T-cell (primary cell): ENCODE data around the gene FNBP1. TPM values are rescaled to one million over a fixed set of nuclear protein-coding genes. Genes with fewer than 3 reads are reported as not detected.

Experiments used
- ATAC-seq, 4 experiments: fragments of 200-7000 bp in 3 of 4; fragments of 150-1000 bp in 1 of 4; cut with Tn5 transposase; replicated peaks in 1 of 4; 1 replicate in 3 of 4; 2 replicates in 1 of 4; pipeline ENCODE4 v1.10.0; 2021; ENCODE audit warnings: moderate library complexity in 3 of 4, mild to moderate bottlenecking in 2 of 4, moderate number of reproducible peaks in 1 of 4
- CTCF ChIA-PET, 2 donors: fragments of 300-600 bp; sonication (Branson Sonifier 250); formaldehyde crosslinking; loops; one replicate each; lab custom pipeline; 2022; ENCODE audit warnings: antibody characterized with exemption in 2 of 2; lab: Charles Lee
- POLR2A ChIA-PET, 2 donors: fragments of 300-600 bp; sonication (Branson Sonifier 250); formaldehyde crosslinking; loops; one replicate each; lab custom pipeline; 2022; ENCODE audit warnings: antibody characterized with exemption in 2 of 2; lab: Charles Lee
- DNase-seq, 35 experiments: peaks; one replicate each; pipeline versions ENCODE4 v3.0.0 to v3.0.0-alpha.2; 2013 to 2023
- H3K27ac ChIP-seq: one replicate; pipeline ENCODE4 v1.5.1; 2013; ENCODE audit warnings: low read length
- H3K27me3 ChIP-seq, 2 experiments: replicated peaks in 1 of 2; 1 replicate in 1 of 2; 2 replicates in 1 of 2; pipeline versions ENCODE4 v1.6.1 to v1.7.0; 2013; ENCODE audit warnings: low read length in 1 of 2, mixed read lengths in 1 of 2; ENCODE audit not compliant: control insufficient read depth in 2 of 2, insufficient read depth in 2 of 2; ENCODE audit errors: extremely low read depth in 1 of 2
- H3K36me3 ChIP-seq, 2 donors: 1 replicate in 1 of 2; 2 replicates in 1 of 2; pipeline versions ENCODE4 v1.6.1 to v1.7.0; 2013; ENCODE audit warnings: low read length in 1 of 2; ENCODE audit not compliant: control insufficient read depth in 2 of 2, insufficient read depth in 1 of 2; ENCODE audit errors: extremely low read depth in 1 of 2
- H3K4me1 ChIP-seq, 2 experiments: 1 replicate in 1 of 2; 2 replicates in 1 of 2; pipeline versions ENCODE4 v1.6.1 to v1.7.0; 2013; ENCODE audit warnings: low read length in 2 of 2, mixed read lengths in 1 of 2; ENCODE audit not compliant: insufficient read depth in 2 of 2, control insufficient read depth in 1 of 2; ENCODE audit errors: extremely low read depth in 1 of 2
- H3K4me3 ChIP-seq, 2 donors: 1 replicate in 1 of 2; 2 replicates in 1 of 2; pipeline versions ENCODE4 v1.5.1 to v1.7.0; 2013; ENCODE audit warnings: mild to moderate bottlenecking in 2 of 2, low read length in 1 of 2, moderate library complexity in 1 of 2; ENCODE audit not compliant: control insufficient read depth in 1 of 2; ENCODE audit errors: extremely low read depth in 1 of 2
- H3K9me3 ChIP-seq: 2 replicates; pipeline ENCODE4 v1.7.0; 2013
- H3K27ac Mint-ChIP-seq, 2 donors: one replicate each; pipeline ENCODE4 v1.8.0; 2020 to 2021; ENCODE audit warnings: mild to moderate bottlenecking in 2 of 2, mixed read lengths in 2 of 2
- H3K27me3 Mint-ChIP-seq, 2 donors: one replicate each; pipeline ENCODE4 v1.8.0; 2021 to 2022; ENCODE audit warnings: mixed read lengths in 2 of 2
- H3K36me3 Mint-ChIP-seq: one replicate; pipeline ENCODE4 v1.8.0; 2021; ENCODE audit warnings: mixed read lengths
- H3K4me1 Mint-ChIP-seq, 3 donors: one replicate each; pipeline ENCODE4 v1.8.0; 2020 to 2022; ENCODE audit warnings: mixed read lengths in 3 of 3, mild to moderate bottlenecking in 1 of 3
- H3K4me3 Mint-ChIP-seq, 3 donors: one replicate each; pipeline ENCODE4 v1.8.0; 2020 to 2022; ENCODE audit warnings: mild to moderate bottlenecking in 3 of 3, mixed read lengths in 3 of 3, moderate library complexity in 3 of 3
- H3K9me3 Mint-ChIP-seq, 3 donors: one replicate each; pipeline ENCODE4 v1.8.0; 2020 to 2022; ENCODE audit warnings: mixed read lengths in 3 of 3
- WGBS: methylation state at CpG from one replicate; pipeline ENCODE4 v1.1.5; 2013; ENCODE audit warnings: missing lambda C conversion rate; ENCODE audit not compliant: insufficient coverage; 5-methylcytosine and 5-hydroxymethylcytosine counted together
- total RNA-seq, 35 experiments: library from RNA in 6 of 35; stranded (reverse) in 6 of 35; fragments of 120-200 nt in 1 of 35; gene quantifications; one replicate each; pipeline versions ENCODE4 v1.2.1 to v1.2.4 and lab custom pipeline; 2013 to 2026

Gene FNBP1
- total RNA-seq (100 to 1,000 TPM; 166 to 211 (median 182) TPM), total RNA-seq (lab: John Stamatoyannopoulos, UW) (259 to 660 (median 306) reads per million in 29 experiments)
- total RNA-seq (2013), result 240 TPM

DNA sequence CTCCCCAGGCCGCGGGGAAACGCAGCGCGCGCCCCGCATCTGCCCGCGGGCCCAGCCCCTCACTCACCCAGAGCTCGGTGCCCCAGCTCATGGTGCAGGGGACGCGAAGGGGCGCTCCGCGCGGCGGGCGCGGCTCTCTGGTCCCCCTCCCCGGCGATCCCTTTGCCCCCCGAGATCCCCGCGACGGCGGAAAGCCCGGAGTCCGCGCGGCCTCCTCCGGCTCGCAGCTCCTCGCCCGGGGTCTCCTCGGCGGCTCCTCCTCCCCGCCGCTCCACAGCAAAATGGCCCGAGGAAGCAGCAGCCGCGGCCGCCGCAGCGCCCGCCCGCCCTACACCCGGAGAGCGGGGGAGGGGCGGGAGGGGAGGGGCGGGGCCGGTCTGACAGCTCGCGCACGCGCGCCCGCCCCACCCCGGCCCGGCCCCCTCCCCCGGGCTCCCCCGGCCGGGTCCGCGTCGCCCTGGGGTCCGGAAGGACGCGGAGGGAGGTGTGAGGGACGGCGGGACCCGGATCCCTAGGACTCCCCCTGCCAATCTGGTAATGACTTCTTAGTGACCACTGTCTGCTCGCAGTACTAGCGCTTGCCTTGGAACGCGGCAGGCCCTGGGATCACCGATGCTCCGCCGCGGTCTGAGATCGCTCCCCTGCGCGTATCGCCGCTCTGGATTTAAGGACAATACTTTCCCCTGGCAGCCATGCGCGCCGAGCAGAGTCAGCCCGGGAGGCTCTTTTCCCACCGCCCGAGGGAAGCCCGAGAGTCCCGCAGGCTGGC is at the start of gene FNBP1:
FNBP1 (minus strand) TSS at position 305 of the 769 bp plus-strand sequence; CDS start at position 91, 214 bp downstream.
- Histone ChIP-seq H3K4me3 (peak within 1 kb of the TSS; percentile 92 to 98), H3K27me3 (no peaks in the 10 kb centered on the region), H3K9me3 (no peaks in the 10 kb centered on the region), H3K27ac (peak within 1 kb of the TSS; percentile 82), H3K36me3 (no peaks in the 10 kb centered on the region), H3K4me1 (peaks cover 32 to 33% of the 10 kb centered on the region in 2 experiments)
- Mint-ChIP-seq H3K27ac (peak within 1 kb of the TSS; percentile 97 to 99), H3K4me1 (peaks cover 51 to 65% (median 57%) of the 10 kb centered on the region in 3 donors), H3K9me3 (no peaks in the 10 kb centered on the region), H3K4me3 (peak within 1 kb of the TSS; percentile 98 to 100 (median 99)), H3K27me3 (no peaks in the 10 kb centered on the region), H3K36me3 (no peaks in the 10 kb centered on the region)
- ChIA-PET CTCF (interaction anchor here in 1 of 2 donors (1.2 kb wide), 1 partner anchor 79 kb away, joined by 3 read pairs; no protein-coding TSS in a partner anchor), POLR2A (interaction anchor here (0.5 to 1.4 kb wide), 5 partner anchors 10 to 243 kb away, joined by 3 to 5 read pairs (median 5); partner anchors contain the start of gene GPR107 (in 1 of the 2))
- ATAC-seq (peak; percentile 75 to 84 (median 78)), DNase-seq (peak; percentile 58 to 88 (median 77))
- WGBS, result under 1% methylated on average over 77 of the region's 92 CpGs

DNA sequence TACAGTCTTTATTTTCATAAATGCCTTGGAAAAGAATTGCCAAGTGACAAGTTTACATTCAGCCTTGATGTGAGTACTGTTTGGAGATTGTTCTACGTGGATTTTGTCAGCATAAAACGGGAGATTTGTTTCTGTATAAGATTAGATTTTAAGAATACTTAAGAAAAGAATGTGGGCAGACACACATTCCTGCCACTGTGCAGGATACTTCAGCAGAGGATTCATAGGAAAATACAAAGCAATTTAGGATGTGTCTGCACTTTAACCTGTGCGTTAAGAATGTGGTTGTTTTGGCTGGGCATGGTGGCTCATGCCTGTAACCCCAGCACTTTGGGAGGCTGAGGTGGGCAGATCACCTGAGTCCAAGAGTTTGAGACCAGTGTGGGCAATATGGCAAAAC is 47.9 kb upstream of the FNBP1 start:
- DNase-seq (no peak), ATAC-seq (no peak)
- no peaks in the 10 kb centered on the region for H3K9me3 Mint-ChIP-seq
- H3K36me3 ChIP-seq, result peaks cover 14 to 54% of the 10 kb centered on the region in 2 donors
- H3K27ac ChIP-seq, result no peak overlapping the region
- H3K4me3 Mint-ChIP-seq, result no peak overlapping the region
- peaks cover 0 to 4% (median 0%) of the 10 kb centered on the region in 3 donors for H3K4me1 Mint-ChIP-seq
- H3K27me3 Mint-ChIP-seq, result no peaks in the 10 kb centered on the region
- ChIA-PET POLR2A (no interaction called here), CTCF (interaction anchor here in 1 of 2 donors (0.6 kb wide), 1 partner anchor 30 kb away, joined by 3 read pairs; no protein-coding TSS in a partner anchor)
- peaks cover 0 to 3% of the 10 kb centered on the region in 2 experiments for H3K4me1 ChIP-seq
- H3K4me3 ChIP-seq, result no peak overlapping the region
- H3K9me3 ChIP-seq, result no peaks in the 10 kb centered on the region
- H3K27me3 ChIP-seq, result no peaks in the 10 kb centered on the region
- no peak overlapping the region for H3K27ac Mint-ChIP-seq
- H3K36me3 Mint-ChIP-seq, result peaks cover 46% of the 10 kb centered on the region
- WGBS, result 100% methylated on average over 2 of the region's 3 CpGs

GRCh38 chr9:130089141-130089540 is 46.2 kb upstream of the FNBP1 start:
- CTCF ChIA-PET, result interaction anchor here in 1 of 2 donors (0.6 kb wide), 2 partner anchors 26 to 48 kb away, joined by 3 to 4 read pairs; no protein-coding TSS in a partner anchor
- 96% methylated on average over 8 of the region's 12 CpGs for WGBS
- H3K9me3 ChIP-seq, result no peaks in the 10 kb centered on the region
- ATAC-seq (no peak), DNase-seq (no peak)
- POLR2A ChIA-PET, result no interaction called here
- Mint-ChIP-seq H3K9me3 (no peaks in the 10 kb centered on the region), H3K27ac (no peak overlapping the region), H3K4me1 (no peaks in the 10 kb centered on the region), H3K27me3 (no peaks in the 10 kb centered on the region), H3K4me3 (no peak overlapping the region), H3K36me3 (peaks cover 42% of the 10 kb centered on the region)
- H3K27me3 ChIP-seq, result no peaks in the 10 kb centered on the region
- H3K36me3 ChIP-seq, result peaks cover 9 to 51% of the 10 kb centered on the region in 2 donors
- no peak overlapping the region for H3K27ac ChIP-seq
- no peaks in the 10 kb centered on the region for H3K4me1 ChIP-seq
- H3K4me3 ChIP-seq, result no peak overlapping the region

DNA sequence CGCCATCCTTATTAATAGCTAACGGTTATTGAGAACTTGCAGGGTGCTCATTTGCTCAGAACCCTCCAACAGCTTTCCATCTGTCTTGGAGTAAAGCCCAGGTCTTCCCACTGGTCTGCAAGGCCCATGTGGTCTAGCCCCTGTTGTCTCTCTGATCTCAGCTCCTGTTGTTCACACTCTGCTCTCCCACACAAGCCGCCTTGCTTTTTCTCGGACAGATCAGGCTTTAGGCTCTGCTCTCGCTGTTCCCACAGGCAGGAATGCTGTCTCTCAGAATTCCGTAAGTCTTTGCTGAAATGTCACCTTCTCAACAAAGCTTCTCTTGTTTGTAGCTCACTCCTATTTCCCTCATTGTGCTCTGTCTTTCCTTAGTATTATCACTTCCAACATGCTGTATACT is 45.1 kb upstream of the FNBP1 start:
- no peak overlapping the region for H3K4me3 Mint-ChIP-seq
- peaks cover 39% of the 10 kb centered on the region for H3K36me3 Mint-ChIP-seq
- CTCF ChIA-PET, result interaction anchor here in 1 of 2 donors (0.6 kb wide), 1 partner anchor 1047 kb away, joined by 3 read pairs; no protein-coding TSS in a partner anchor
- H3K4me1 Mint-ChIP-seq, result no peaks in the 10 kb centered on the region
- no peak overlapping the region for H3K27ac ChIP-seq
- DNase-seq (no peak), ATAC-seq (no peak)
- H3K9me3 ChIP-seq, result no peaks in the 10 kb centered on the region
- no peak overlapping the region for H3K4me3 ChIP-seq
- POLR2A ChIA-PET, result no interaction called here
- no peaks in the 10 kb centered on the region for H3K27me3 ChIP-seq
- WGBS, result 91% methylated on average over 5 of the region's 6 CpGs
- H3K36me3 ChIP-seq, result peaks cover 9 to 50% of the 10 kb centered on the region in 2 donors
- no peaks in the 10 kb centered on the region for H3K9me3 Mint-ChIP-seq
- no peak overlapping the region for H3K27ac Mint-ChIP-seq
- no peaks in the 10 kb centered on the region for H3K27me3 Mint-ChIP-seq
- no peaks in the 10 kb centered on the region for H3K4me1 ChIP-seq

GRCh38 chr9:130084337-130084736 is 41.3 kb upstream of the FNBP1 start:
- Mint-ChIP-seq H3K36me3 (peaks cover 41% of the 10 kb centered on the region), H3K27ac (no peak overlapping the region), H3K4me1 (no peaks in the 10 kb centered on the region), H3K4me3 (no peak overlapping the region), H3K9me3 (no peaks in the 10 kb centered on the region), H3K27me3 (no peaks in the 10 kb centered on the region)
- no peaks in the 10 kb centered on the region for H3K9me3 ChIP-seq
- ATAC-seq (no peak), DNase-seq (no peak)
- ChIA-PET POLR2A (no interaction called here), CTCF (no interaction called here)
- H3K4me3 ChIP-seq, result no peak overlapping the region
- 100% methylated on average over 1 of the region's 7 CpGs for WGBS
- H3K27ac ChIP-seq, result no peak overlapping the region
- H3K36me3 ChIP-seq, result peaks cover 8 to 54% of the 10 kb centered on the region in 2 donors
- no peaks in the 10 kb centered on the region for H3K27me3 ChIP-seq
- no peaks in the 10 kb centered on the region for H3K4me1 ChIP-seq

GRCh38 chr9:130078547-130078946 is 35.6 kb upstream of the FNBP1 start:
- H3K4me3 Mint-ChIP-seq, result no peak overlapping the region
- no peaks in the 10 kb centered on the region for H3K9me3 Mint-ChIP-seq
- no peak for DNase-seq
- H3K27me3 ChIP-seq, result no peaks in the 10 kb centered on the region
- H3K36me3 Mint-ChIP-seq, result peaks cover 42% of the 10 kb centered on the region
- no peak overlapping the region for H3K4me3 ChIP-seq
- H3K4me1 ChIP-seq, result no peaks in the 10 kb centered on the region
- no peak overlapping the region for H3K27ac ChIP-seq
- no peaks in the 10 kb centered on the region for H3K27me3 Mint-ChIP-seq
- POLR2A ChIA-PET, result interaction anchor here in 1 of 2 donors (0.5 kb wide), 1 partner anchor 185 kb away, joined by 4 read pairs; no protein-coding TSS in a partner anchor
- no peaks in the 10 kb centered on the region for H3K9me3 ChIP-seq
- peaks cover 2 to 58% of the 10 kb centered on the region in 2 donors for H3K36me3 ChIP-seq
- H3K27ac Mint-ChIP-seq, result no peak overlapping the region
- CTCF ChIA-PET, result no interaction called here
- ATAC-seq, result no peak
- H3K4me1 Mint-ChIP-seq, result peaks cover 0 to 11% (median 10%) of the 10 kb centered on the region in 3 donors
- WGBS, result 87% methylated on average over 3 of the region's 3 CpGs
